Activated B cell treated with CpG ODN at 0.5 μM for 24 hours (primary cell): ENCODE measurements around the gene RHOF. TPM values are rescaled to one million over a fixed set of nuclear protein-coding genes. Genes with fewer than 3 reads are reported as not detected.

ENCODE experiments used
- ATAC-seq: fragments of 200-7000 bp; cut with Tn5 transposase; one replicate; pipeline ENCODE4 v1.10.0; 2021; ENCODE audit warnings: low read depth, mild to moderate bottlenecking, moderate library complexity
- CTCF ChIA-PET: fragments of 350-600 bp; sonication (Branson Sonifier 250); formaldehyde crosslinking; loops from one replicate; lab custom pipeline; 2021; ENCODE audit warnings: antibody characterized with exemption; lab: Charles Lee
- POLR2A ChIA-PET: fragments of 350-600 bp; sonication (Branson Sonifier 250); formaldehyde crosslinking; loops from one replicate; lab custom pipeline; 2021; ENCODE audit warnings: antibody characterized with exemption; lab: Charles Lee
- DNase-seq: peaks from one replicate; pipeline ENCODE4 v3.0.0; 2022
- H3K27ac Mint-ChIP-seq: one replicate; pipeline ENCODE4 v1.8.0; 2020; ENCODE audit warnings: mixed read lengths
- H3K27me3 Mint-ChIP-seq: one replicate; pipeline ENCODE4 v1.8.0; 2021; ENCODE audit warnings: mixed read lengths
- H3K36me3 Mint-ChIP-seq: one replicate; pipeline ENCODE4 v1.8.0; 2021; ENCODE audit warnings: low read depth, mixed read lengths
- H3K4me1 Mint-ChIP-seq: one replicate; pipeline ENCODE4 v1.8.0; 2021; ENCODE audit warnings: mixed read lengths
- H3K4me3 Mint-ChIP-seq: one replicate; pipeline ENCODE4 v1.8.0; 2020; ENCODE audit warnings: mild to moderate bottlenecking, mixed read lengths
- H3K9me3 Mint-ChIP-seq: one replicate; pipeline ENCODE4 v1.8.0; 2020; ENCODE audit warnings: mixed read lengths
- CTCF ChIP-seq: fragments of 200-600 bp; IDR thresholded peaks from one replicate; pipeline ENCODE4 v1.8.0; 2022; ENCODE audit warnings: antibody characterized with exemption, mild to moderate bottlenecking
- intact Hi-C: fragments of 100-400 bp; cut with micrococcal nuclease; formaldehyde crosslinking; loops from one replicate; pipeline ENCODE4 v1.15.1; 2024
- total RNA-seq: library from RNA; stranded (reverse); gene quantifications from 2 replicates; pipeline ENCODE4 v1.2.3, GENCODE V29; 2022

Gene RHOF
- total RNA-seq, 1 donor from 2014 or later = 142 TPM

DNA sequence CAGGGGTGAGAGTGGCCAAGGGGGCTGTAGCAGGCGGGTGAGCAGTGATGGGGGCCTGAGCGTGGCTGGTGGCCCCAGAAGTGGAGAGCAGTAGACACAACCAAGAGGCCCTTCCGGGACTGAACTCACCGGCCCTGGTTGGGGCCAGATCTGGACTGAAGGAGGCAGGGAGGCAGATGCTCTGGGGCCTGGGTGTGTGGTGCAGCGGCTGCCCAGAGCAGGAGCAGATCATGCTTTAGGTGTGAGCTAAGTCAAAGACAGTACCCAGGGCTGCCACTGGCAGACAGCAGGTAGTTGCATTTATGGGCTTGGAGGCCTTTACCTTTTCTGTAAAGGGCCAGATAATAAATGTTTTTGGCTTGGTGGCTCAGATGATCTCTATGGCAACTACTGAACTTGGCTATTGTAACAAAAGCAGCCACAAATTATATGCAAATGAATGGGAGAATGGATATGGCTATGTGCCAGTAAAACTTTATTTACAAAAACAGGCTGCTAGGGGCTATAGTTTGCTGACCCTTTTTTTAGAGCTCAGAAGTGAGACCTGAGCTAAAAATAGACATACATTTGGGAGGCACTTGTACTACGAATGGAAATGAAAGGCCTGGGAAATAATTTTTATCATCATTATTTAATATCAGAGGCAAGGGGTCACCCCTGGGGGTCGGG lies 35.9 kb upstream of the RHOF start:
- Mint-ChIP-seq H3K4me1 (no peaks in the 10 kb centered on the region), H3K27ac (no peak overlapping the region), H3K4me3 (no peak overlapping the region), H3K36me3 (peaks cover 77% of the 10 kb centered on the region), H3K27me3 (no peaks in the 10 kb centered on the region), H3K9me3 (no peaks in the 10 kb centered on the region)
- no peak for TF ChIP-seq CTCF
- ATAC-seq (no peak), DNase-seq (no peak)
- intact Hi-C loops = no loop called here
- POLR2A ChIA-PET = no interaction called here
- CTCF ChIA-PET = no interaction called here

DNA sequence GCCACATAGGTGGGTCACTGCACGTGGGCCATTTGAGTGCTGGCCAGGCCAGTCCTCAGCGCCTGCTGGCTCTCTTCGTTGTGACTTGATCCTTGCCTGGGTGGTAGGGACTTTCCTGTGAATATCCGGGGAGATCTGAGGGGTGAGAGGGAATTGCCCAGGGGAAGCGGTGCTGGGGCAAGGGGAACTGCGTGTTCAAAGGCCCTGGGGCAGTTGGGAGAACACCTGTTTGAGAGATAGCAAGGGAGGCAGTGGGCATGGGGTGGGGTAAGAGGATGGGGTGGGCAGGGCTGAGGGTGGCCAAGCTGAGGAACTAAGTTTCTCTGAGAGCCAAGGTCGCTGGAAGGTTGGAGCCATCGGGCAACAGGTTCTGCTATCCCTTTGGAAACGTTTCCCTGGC lies 35.3 kb upstream of the RHOF start:
- Mint-ChIP-seq H3K36me3 (peaks cover 81% of the 10 kb centered on the region), H3K4me3 (no peak overlapping the region), H3K27me3 (no peaks in the 10 kb centered on the region), H3K4me1 (no peaks in the 10 kb centered on the region), H3K27ac (peak overlapping the region; percentile 41), H3K9me3 (no peaks in the 10 kb centered on the region)
- ChIA-PET POLR2A (no interaction called here), CTCF (no interaction called here)
- DNase-seq (no peak), ATAC-seq (no peak)
- intact Hi-C loops = no loop called here
- no peak for TF ChIP-seq CTCF

- Mint-ChIP-seq H3K9me3 (no peaks in the 10 kb centered on the region), H3K4me3 (no peak overlapping the region), H3K27me3 (no peaks in the 10 kb centered on the region), H3K4me1 (no peaks in the 10 kb centered on the region), H3K27ac (no peak overlapping the region), H3K36me3 (peaks cover 85% of the 10 kb centered on the region)
- CTCF ChIA-PET = interaction anchor here (1.1 kb wide), 1 partner anchor 34 kb away, joined by 4 read pairs; no protein-coding TSS in a partner anchor
- ATAC-seq (no peak), DNase-seq (no peak)
- POLR2A ChIA-PET = interaction anchor here (1.3 to 1.5 kb wide), 2 partner anchors 24 to 34 kb away, joined by 3 read pairs; partner anchors contain the start of gene SETD1B
- intact Hi-C loops = no loop called here
- no peak for TF ChIP-seq CTCF
Observed at GRCh38 chr12:121828306-121828705, 34.8 kb upstream of the RHOF start.

- ATAC-seq (no peak), DNase-seq (no peak)
- Mint-ChIP-seq H3K27me3 (no peaks in the 10 kb centered on the region), H3K4me3 (no peak overlapping the region), H3K27ac (no peak overlapping the region), H3K9me3 (no peaks in the 10 kb centered on the region), H3K36me3 (peaks cover 84% of the 10 kb centered on the region), H3K4me1 (no peaks in the 10 kb centered on the region)
- CTCF ChIA-PET = interaction anchor here (1.1 kb wide), 1 partner anchor 33 kb away, joined by 4 read pairs; no protein-coding TSS in a partner anchor
- TF ChIP-seq CTCF = no peak
- POLR2A ChIA-PET = interaction anchor here (1.3 to 1.5 kb wide), 3 partner anchors 10 to 33 kb away, joined by 3 to 4 read pairs (median 3); partner anchors contain the start of gene SETD1B
- intact Hi-C loops = no loop called here
Observed at GRCh38 chr12:121827351-121828099, 34.0 kb upstream of the RHOF start.
